Transverse colon (tissue), 4 donors: ENCODE results near the gene NPFF.

Experiments used
- CTCF ChIP-seq, 5 experiments: fragments of 200-600 bp in 3 of 5; fragments of 450-650 bp in 2 of 5; sonication (generic) in 3 of 5; IDR thresholded peaks; 1 replicate in 2 of 5; 2 replicates in 3 of 5; pipeline ENCODE4 v1.5.1; 2016 to 2017; ENCODE audit warnings: antibody characterized with exemption in 5 of 5, inconsistent platforms in 3 of 5, mild to moderate bottlenecking in 2 of 5, moderate library complexity in 1 of 5
- EP300 ChIP-seq: sonication (generic); formaldehyde crosslinking; IDR thresholded peaks from one replicate; pipeline ENCODE4 v1.6.1; 2017; ENCODE audit warnings: antibody characterized with exemption, low read depth
- POLR2A ChIP-seq: fragments of 450-650 bp; IDR thresholded peaks from one replicate; pipeline ENCODE4 v1.6.1; 2016; ENCODE audit warnings: antibody characterized with exemption, mild to moderate bottlenecking, moderate library complexity
- POLR2AphosphoS5 ChIP-seq, 3 donors: sonication (generic); formaldehyde crosslinking; IDR thresholded peaks; one replicate each; pipeline ENCODE4 v1.6.1; 2016; ENCODE audit warnings: antibody characterized with exemption in 3 of 3

- TF ChIP-seq CTCF (IDR thresholded peaks at IDR 0.05) (no peak), POLR2A (no peak), POLR2AphosphoS5 (IDR thresholded peaks at IDR 0.05) (no peak), EP300 (no peak)
These were observed 32.2 kb upstream of the NPFF start for GRCh38 chr12:53539526-53539925.
